DOHH2 (cell line): Measurements from ENCODE around the gene GBE1.

Experiments used
- H3F3A ChIP-seq: fragments of 200-600 bp; sonication (generic), shearing (Covaris generic); 2 replicates; pipeline ENCODE4 v1.6.0; 2016; ENCODE audit warnings: antibody characterized with exemption, mild to moderate bottlenecking; ENCODE audit not compliant: control insufficient read depth, insufficient read depth
- H3K27ac ChIP-seq: fragments of 200-600 bp; sonication (generic); 2 replicates; pipeline ENCODE4 v1.5.1; 2014; ENCODE audit warnings: low read depth, mild to moderate bottlenecking, low read length, moderate library complexity
- H3K27me3 ChIP-seq: fragments of 200-600 bp; sonication (generic); 2 replicates; pipeline ENCODE4 v1.6.1; 2014; ENCODE audit warnings: mild to moderate bottlenecking, low read length, mixed read lengths; ENCODE audit not compliant: control insufficient read depth
- H3K36me3 ChIP-seq: fragments of 200-600 bp; sonication (generic); 2 replicates; pipeline ENCODE4 v1.6.1; 2014; ENCODE audit warnings: mild to moderate bottlenecking, low read length, moderate library complexity, mixed read lengths; ENCODE audit not compliant: control insufficient read depth
- H3K4me1 ChIP-seq: fragments of 200-600 bp; sonication (generic); 2 replicates; pipeline ENCODE4 v1.6.1; 2014; ENCODE audit warnings: mild to moderate bottlenecking, low read length, mixed read lengths; ENCODE audit not compliant: control insufficient read depth
- H3K4me2 ChIP-seq: fragments of 200-600 bp; sonication (generic); 2 replicates; pipeline ENCODE4 v1.6.0; 2014; ENCODE audit warnings: mild to moderate bottlenecking, low read length, moderate library complexity
- H3K4me3 ChIP-seq: fragments of 200-600 bp; sonication (generic); 2 replicates; pipeline ENCODE4 v1.5.1; 2014; ENCODE audit warnings: mild to moderate bottlenecking, low read length, mixed read lengths
- H3K79me2 ChIP-seq: fragments of 200-600 bp; sonication (generic); 2 replicates; pipeline ENCODE4 v1.6.1; 2014; ENCODE audit warnings: mild to moderate bottlenecking, low read length, mixed read lengths; ENCODE audit not compliant: control insufficient read depth
- H3K9me2 ChIP-seq: fragments of 200-600 bp; sonication (generic); replicated peaks from 2 replicates; pipeline ENCODE4 v1.6.1; 2014; ENCODE audit warnings: mild to moderate bottlenecking, low read length, mixed read lengths; ENCODE audit not compliant: control insufficient read depth
- H3K9me3 ChIP-seq: fragments of 200-600 bp; sonication (generic); 2 replicates; pipeline ENCODE4 v1.6.1; 2014; ENCODE audit warnings: antibody characterized with exemption, low read length, mixed read lengths; ENCODE audit not compliant: control insufficient read depth, insufficient read depth
- H4K20me1 ChIP-seq: fragments of 200-600 bp; sonication (generic); 2 replicates; pipeline ENCODE4 v1.6.0; 2014; ENCODE audit warnings: low read depth, mild to moderate bottlenecking, antibody characterized with exemption, low read length, moderate library complexity; ENCODE audit not compliant: control insufficient read depth, insufficient read depth
- EZH2phosphoT487 ChIP-seq: fragments of 200-600 bp; sonication (generic); IDR thresholded peaks from 2 replicates; pipeline ENCODE4 v1.6.1; 2017; ENCODE audit warnings: borderline replicate concordance, mild to moderate bottlenecking, antibody characterized with exemption, low read length, moderate library complexity, mixed read lengths
- TF ChIP-seq, protein P1 (sequence below): fragments of 200-600 bp; sonication (generic); IDR thresholded peaks from one replicate; pipeline ENCODE4 v1.5.1; 2014; ENCODE audit warnings: antibody characterized with exemption, mild to moderate bottlenecking, low read depth, low read length; ENCODE audit not compliant: poor library complexity, severe bottlenecking

The GBE1 gene

DNA sequence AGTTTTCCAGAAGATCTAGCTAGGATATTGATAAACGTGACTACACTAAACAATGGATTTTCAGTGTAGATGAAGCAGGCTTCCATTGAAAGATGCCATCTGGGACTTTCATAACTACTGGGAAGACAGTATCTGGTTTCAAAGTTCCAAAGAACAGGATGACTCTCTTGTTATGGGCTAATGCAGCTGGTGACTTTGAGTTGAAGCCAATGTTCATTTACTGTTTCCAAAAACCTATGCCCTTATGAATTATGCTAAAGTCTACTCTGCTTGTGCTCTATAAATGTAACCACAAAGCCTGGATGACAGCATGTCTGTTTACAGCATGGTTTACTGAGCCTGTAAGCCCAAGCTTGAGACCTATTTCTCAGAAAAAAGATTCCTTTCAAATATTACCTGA, 245.4 kb downstream of the GBE1 start:
- Histone ChIP-seq H3K36me3 (no peaks in the 10 kb centered on the region), H3K9me2 (no peaks in the 10 kb centered on the region), H4K20me1 (no peaks in the 10 kb centered on the region), H3F3A (no peaks in the 10 kb centered on the region), H3K4me2 (no peak overlapping the region), H3K27ac (no peak overlapping the region), H3K27me3 (no peaks in the 10 kb centered on the region), H3K79me2 (no peaks in the 10 kb centered on the region), H3K9me3 (no peaks in the 10 kb centered on the region), H3K4me3 (no peak overlapping the region), H3K4me1 (no peaks in the 10 kb centered on the region)
- TF ChIP-seq, protein P1, sequence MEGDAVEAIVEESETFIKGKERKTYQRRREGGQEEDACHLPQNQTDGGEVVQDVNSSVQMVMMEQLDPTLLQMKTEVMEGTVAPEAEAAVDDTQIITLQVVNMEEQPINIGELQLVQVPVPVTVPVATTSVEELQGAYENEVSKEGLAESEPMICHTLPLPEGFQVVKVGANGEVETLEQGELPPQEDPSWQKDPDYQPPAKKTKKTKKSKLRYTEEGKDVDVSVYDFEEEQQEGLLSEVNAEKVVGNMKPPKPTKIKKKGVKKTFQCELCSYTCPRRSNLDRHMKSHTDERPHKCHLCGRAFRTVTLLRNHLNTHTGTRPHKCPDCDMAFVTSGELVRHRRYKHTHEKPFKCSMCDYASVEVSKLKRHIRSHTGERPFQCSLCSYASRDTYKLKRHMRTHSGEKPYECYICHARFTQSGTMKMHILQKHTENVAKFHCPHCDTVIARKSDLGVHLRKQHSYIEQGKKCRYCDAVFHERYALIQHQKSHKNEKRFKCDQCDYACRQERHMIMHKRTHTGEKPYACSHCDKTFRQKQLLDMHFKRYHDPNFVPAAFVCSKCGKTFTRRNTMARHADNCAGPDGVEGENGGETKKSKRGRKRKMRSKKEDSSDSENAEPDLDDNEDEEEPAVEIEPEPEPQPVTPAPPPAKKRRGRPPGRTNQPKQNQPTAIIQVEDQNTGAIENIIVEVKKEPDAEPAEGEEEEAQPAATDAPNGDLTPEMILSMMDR, result no peak
- no peak for TF ChIP-seq EZH2phosphoT487

- Histone ChIP-seq H3K4me1 (no peaks in the 10 kb centered on the region), H3K79me2 (no peaks in the 10 kb centered on the region), H3K27me3 (no peaks in the 10 kb centered on the region), H3K27ac (no peak overlapping the region), H3K36me3 (no peaks in the 10 kb centered on the region), H3K9me2 (no peaks in the 10 kb centered on the region), H3F3A (no peaks in the 10 kb centered on the region), H3K9me3 (no peaks in the 10 kb centered on the region), H4K20me1 (no peaks in the 10 kb centered on the region), H3K4me3 (no peak overlapping the region), H3K4me2 (no peak overlapping the region)
- TF ChIP-seq, protein P1, result no peak
- no peak for TF ChIP-seq EZH2phosphoT487
Measured at GRCh38 chr3:81513591-81513990, 247.9 kb downstream of the GBE1 start.

- no peaks in the 10 kb centered on the region for H3F3A ChIP-seq
- no peak for TF ChIP-seq EZH2phosphoT487
- TF ChIP-seq, protein P1, result no peak
- H3K27ac ChIP-seq, result no peak overlapping the region
- H3K9me3 ChIP-seq, result no peaks in the 10 kb centered on the region
- H3K4me1 ChIP-seq, result no peaks in the 10 kb centered on the region
- H3K9me2 ChIP-seq, result no peaks in the 10 kb centered on the region
- H3K4me2 ChIP-seq, result no peak overlapping the region
- no peaks in the 10 kb centered on the region for H3K27me3 ChIP-seq
- H4K20me1 ChIP-seq, result no peaks in the 10 kb centered on the region
- H3K36me3 ChIP-seq, result no peaks in the 10 kb centered on the region
- no peak overlapping the region for H3K4me3 ChIP-seq
- no peaks in the 10 kb centered on the region for H3K79me2 ChIP-seq
Measured at GRCh38 chr3:81503026-81503425, 258.4 kb downstream of the GBE1 start.

DNA sequence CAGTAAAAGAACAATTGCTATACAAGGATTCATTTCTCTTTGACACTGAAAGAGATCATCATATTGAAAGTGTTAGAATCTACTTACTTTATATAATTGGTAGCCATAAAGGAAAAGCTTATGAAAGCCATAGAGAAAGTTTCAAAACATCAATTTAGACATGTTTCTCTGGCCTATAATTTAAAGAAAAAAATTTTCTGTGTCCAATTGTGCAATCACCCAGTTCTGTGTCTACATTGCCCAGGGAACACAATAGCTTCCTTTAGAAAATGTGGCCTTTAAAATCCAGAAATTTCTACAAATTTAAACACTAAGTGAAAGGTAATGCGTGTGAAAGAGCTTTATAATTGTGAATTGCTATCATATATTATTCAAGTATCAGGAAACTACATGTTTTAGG, 259.2 kb downstream of the GBE1 start:
- Histone ChIP-seq H4K20me1 (no peaks in the 10 kb centered on the region), H3K9me2 (no peaks in the 10 kb centered on the region), H3K4me1 (no peaks in the 10 kb centered on the region), H3F3A (no peaks in the 10 kb centered on the region), H3K27me3 (no peaks in the 10 kb centered on the region), H3K36me3 (no peaks in the 10 kb centered on the region), H3K9me3 (no peaks in the 10 kb centered on the region), H3K4me2 (no peak overlapping the region), H3K4me3 (no peak overlapping the region), H3K27ac (no peak overlapping the region), H3K79me2 (no peaks in the 10 kb centered on the region)
- TF ChIP-seq, protein P1, result no peak
- TF ChIP-seq EZH2phosphoT487, result no peak
